HS-5 (cell line): ENCODE measurements around the gene DIS3.
"Not testable (repeated sequence)": the region's sequence is repeated elsewhere in the genome, so short reads cannot be mapped to it uniquely, and the experiment has no call there.

Experiments used
- DNase-seq: peaks from one replicate; pipeline ENCODE4 v3.0.0-alpha.2; 2012; ENCODE audit warnings: low read depth

The DIS3 gene

GRCh38 chr13:72781451-72782439, at the start of gene DIS3, which contains the start of gene PIBF1:
DIS3 (minus strand) TSS chr13:72781900; CDS start chr13:72781832, 68 bp downstream.
PIBF1 (plus strand) TSS chr13:72782133; CDS start chr13:72783470, 1,337 bp downstream.
- DNase-seq: peak; percentile 70

GRCh38 chr13:72823724-72824123, 42.0 kb upstream of the DIS3 start:
- DNase-seq: no peak

GRCh38 chr13:72823081-72823480, 41.4 kb upstream of the DIS3 start:
- DNase-seq: no peak

GRCh38 chr13:72820898-72821279, 39.2 kb upstream of the DIS3 start:
- DNase-seq: no peak

- peak; percentile 9 for DNase-seq
Measured at GRCh38 chr13:72820156-72820897, 38.6 kb upstream of the DIS3 start.

GRCh38 chr13:72808917-72809500, 27.3 kb upstream of the DIS3 start:
- no peak for DNase-seq

GRCh38 chr13:72806514-72806913, 24.8 kb upstream of the DIS3 start:
- DNase-seq: not testable (repeated sequence)

- DNase-seq: no peak
Measured at GRCh38 chr13:72805676-72806346, 24.1 kb upstream of the DIS3 start.

- no peak for DNase-seq
Measured at GRCh38 chr13:72804301-72804700, 22.6 kb upstream of the DIS3 start.

GRCh38 chr13:72798817-72799216, 17.1 kb upstream of the DIS3 start:
- no peak for DNase-seq

- DNase-seq: no peak
Measured at GRCh38 chr13:72792640-72793039, 10.9 kb upstream of the DIS3 start.

- no peak for DNase-seq
Measured at GRCh38 chr13:72788831-72789230, 7.1 kb upstream of the DIS3 start.

- not testable (repeated sequence) for DNase-seq
Measured at GRCh38 chr13:72784679-72785078, 3.0 kb upstream of the DIS3 start.

- no peak for DNase-seq
Measured at GRCh38 chr13:72782717-72783116, 1.0 kb upstream of the DIS3 start.

- DNase-seq: no peak
Measured at GRCh38 chr13:72774019-72774418, 7.7 kb downstream of the DIS3 start.

- no peak for DNase-seq
Measured at GRCh38 chr13:72763411-72763810, 18.3 kb downstream of the DIS3 start.

GRCh38 chr13:72760189-72760588, 21.5 kb downstream of the DIS3 start:
- no peak for DNase-seq

- no peak for DNase-seq
Measured at GRCh38 chr13:72757792-72758535, 23.7 kb downstream of the DIS3 start.

- no peak for DNase-seq
Measured at GRCh38 chr13:72754111-72754510, 27.6 kb downstream of the DIS3 start.

GRCh38 chr13:72751220-72751619, 30.5 kb downstream of the DIS3 start:
- DNase-seq: no peak

GRCh38 chr13:72745260-72745659, 36.4 kb downstream of the DIS3 start:
- no peak for DNase-seq
